NCI-H510A (cell line): Measurements from ENCODE around the gene ARHGEF39.
A peak's percentile ranks its signal among the peaks of the same experiment; 100 is the strongest.

Source experiments
- DNase-seq: peaks from one replicate; lab custom pipeline; 2025; lab: John Stamatoyannopoulos, UW

ARHGEF39 gene

GRCh38 chr9:35675204-35675603 lies 10.2 kb upstream of the ARHGEF39 start:
- no peak for DNase-seq

GRCh38 chr9:35674025-35674361 lies 9.0 kb upstream of the ARHGEF39 start:
- DNase-seq = no peak

- no peak for DNase-seq
Measured at GRCh38 chr9:35673132-35674024, 8.4 kb upstream of the ARHGEF39 start, which contains the start of gene CA9. Gene CA9 (plus strand): TSS chr9:35673928. CDS start chr9:35673960, 32 bp downstream.

GRCh38 chr9:35669331-35670145 lies 4.5 kb upstream of the ARHGEF39 start:
- DNase-seq = no peak

- no peak for DNase-seq
Measured at GRCh38 chr9:35667939-35668338, 2.9 kb upstream of the ARHGEF39 start.

GRCh38 chr9:35666549-35666948 lies 1.6 kb upstream of the ARHGEF39 start:
- DNase-seq = no peak

GRCh38 chr9:35666045-35666444 lies 1.1 kb upstream of the ARHGEF39 start:
- DNase-seq = no peak

- no peak for DNase-seq
Measured at GRCh38 chr9:35665471-35665818, 450 bp upstream of the ARHGEF39 start.

- DNase-seq = no peak
Measured at GRCh38 chr9:35662437-35662836, 2.6 kb downstream of the ARHGEF39 start.

- no peak for DNase-seq
Measured at GRCh38 chr9:35661756-35662350, 3.1 kb downstream of the ARHGEF39 start.

GRCh38 chr9:35660966-35661415 lies 4.0 kb downstream of the ARHGEF39 start:
- no peak for DNase-seq

GRCh38 chr9:35659340-35659739 lies 5.7 kb downstream of the ARHGEF39 start:
- no peak for DNase-seq

- no peak for DNase-seq
Measured at GRCh38 chr9:35658968-35659220, 6.1 kb downstream of the ARHGEF39 start.

GRCh38 chr9:35658137-35658967 lies 6.6 kb downstream of the ARHGEF39 start, which contains the start of gene CCDC107:
Gene CCDC107 (plus strand): TSS chr9:35658292. CDS start chr9:35658380, 88 bp downstream.
- DNase-seq = peak; percentile 17

- peak; percentile 92 for DNase-seq
Measured at GRCh38 chr9:35657546-35658136, 7.4 kb downstream of the ARHGEF39 start, which contains the start of gene RMRP. Gene RMRP (minus strand): TSS chr9:35658019.

- DNase-seq = no peak
Measured at GRCh38 chr9:35656831-35657545, 8.0 kb downstream of the ARHGEF39 start.

- no peak for DNase-seq
Measured at GRCh38 chr9:35656348-35656747, 8.6 kb downstream of the ARHGEF39 start.

- DNase-seq = no peak
Measured at GRCh38 chr9:35653611-35654010, 11.4 kb downstream of the ARHGEF39 start.

GRCh38 chr9:35652829-35653209 lies 12.2 kb downstream of the ARHGEF39 start:
- DNase-seq = no peak

- no peak for DNase-seq
Measured at GRCh38 chr9:35651956-35652828, 12.8 kb downstream of the ARHGEF39 start.
